Vagina (tissue), 2 donors: ENCODE data around the gene SPACA6.

Source experiments
- CTCF ChIP-seq, 3 experiments: fragments of 450-650 bp in 2 of 3; fragments of 200-600 bp in 1 of 3; sonication (generic) in 1 of 3; IDR thresholded peaks; one replicate each; pipeline ENCODE4 v1.5.1; 2017 to 2019; ENCODE audit warnings: antibody characterized with exemption in 3 of 3, mild to moderate bottlenecking in 2 of 3, moderate library complexity in 2 of 3
- POLR2A ChIP-seq, 2 donors: fragments of 450-650 bp; IDR thresholded peaks; one replicate each; pipeline ENCODE4 v1.6.1; 2017; ENCODE audit warnings: antibody characterized with exemption in 2 of 2, mild to moderate bottlenecking in 2 of 2, moderate library complexity in 2 of 2
- POLR2AphosphoS5 ChIP-seq, 2 donors: sonication (generic); formaldehyde crosslinking; IDR thresholded peaks; one replicate each; pipeline ENCODE4 v1.9.0; 2017; ENCODE audit warnings: antibody characterized with exemption in 2 of 2, mild to moderate bottlenecking in 2 of 2, low read depth in 1 of 2; ENCODE audit not compliant: insufficient read depth in 1 of 2

GRCh38 chr19:51710163-51710562 lies 17.0 kb downstream of the SPACA6 start:
- TF ChIP-seq CTCF (IDR thresholded peaks at IDR 0.05) (no peak), POLR2A (IDR thresholded peaks at IDR 0.05) (no peak), POLR2AphosphoS5 (IDR thresholded peaks at IDR 0.05; ENCODE audit: insufficient read depth in 1 of 2, low read depth in 1 of 2) (no peak)
